HG02610 (cell line): ENCODE measurements around the gene WDR7.

ENCODE experiments used
- ATAC-seq: cut with Tn5 transposase; IDR thresholded peaks from one replicate; pipeline ENCODE4 v1.9.1; 2021; ENCODE audit warnings: mild to moderate bottlenecking, moderate library complexity; ENCODE audit not compliant: unreplicated experiment

Gene WDR7

DNA sequence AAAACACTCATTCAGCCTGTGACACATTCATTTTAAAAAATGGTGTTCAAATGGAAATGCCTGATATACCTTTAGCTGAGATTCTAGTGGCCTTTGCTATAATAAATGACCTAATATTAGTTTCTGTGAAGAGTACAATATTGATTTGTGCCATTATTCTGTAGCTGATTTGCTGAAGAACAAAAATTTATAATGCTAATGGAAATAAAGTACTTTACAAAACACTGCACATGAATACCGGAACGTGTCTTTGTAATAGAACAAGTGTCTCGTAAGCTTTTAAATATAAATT, 138.7 kb downstream of the WDR7 start:
- ATAC-seq: no peak

DNA sequence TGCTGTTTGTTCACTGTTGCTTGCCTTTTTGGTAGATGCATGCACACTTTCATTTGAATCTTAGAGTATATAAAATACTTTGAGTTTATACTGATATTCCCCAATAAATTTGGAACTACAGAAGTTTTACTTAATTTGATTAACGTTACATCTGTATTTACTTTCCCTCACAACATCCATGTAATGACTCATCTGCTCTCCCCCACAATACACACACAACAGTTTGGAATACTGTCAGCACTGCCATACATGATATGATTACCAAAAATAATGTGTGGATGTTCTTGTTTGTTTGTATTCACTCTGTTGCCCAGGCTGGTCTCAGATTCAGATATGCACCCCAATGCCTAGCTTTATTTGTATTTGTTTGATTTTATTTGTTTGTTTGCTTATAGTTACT, 144.2 kb downstream of the WDR7 start:
- ATAC-seq: no peak

DNA sequence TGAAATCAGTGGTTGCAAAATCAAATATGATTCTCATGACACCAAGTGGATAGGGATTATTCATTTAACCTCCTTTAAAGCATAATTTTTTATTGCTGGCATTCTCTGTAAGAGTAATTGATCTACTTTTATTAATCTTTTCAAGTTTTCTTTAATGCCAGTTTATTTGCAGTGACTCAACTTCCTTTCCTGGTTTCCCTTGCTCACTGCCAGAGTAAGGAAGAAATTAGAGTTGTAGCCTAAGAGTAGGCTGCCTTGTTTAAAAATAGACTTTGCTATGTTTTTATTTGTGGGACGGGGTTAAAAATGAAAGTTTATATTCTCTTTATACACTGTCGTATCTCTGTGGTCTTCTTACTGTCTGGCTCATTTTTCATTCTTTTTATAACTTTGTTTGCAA, 148.6 kb downstream of the WDR7 start:
- no peak for ATAC-seq

DNA sequence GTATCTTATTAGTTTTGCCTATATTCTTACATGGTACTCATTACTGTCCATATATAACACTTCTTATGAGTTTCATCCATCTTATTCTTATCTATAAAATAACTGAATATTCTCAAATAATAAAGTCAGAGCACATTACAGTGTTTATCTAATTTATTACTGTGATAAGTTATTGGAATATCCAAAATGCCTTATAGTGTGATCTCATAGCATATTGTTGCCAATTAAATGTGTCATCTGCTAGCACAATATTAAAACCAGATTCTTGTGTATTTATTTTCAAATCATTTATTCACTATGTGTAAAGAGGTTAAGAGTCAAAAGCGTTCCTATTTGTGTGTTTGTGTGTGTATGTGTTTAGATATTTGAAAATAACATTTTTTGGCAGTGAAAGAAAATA, 151.9 kb downstream of the WDR7 start:
- no peak for ATAC-seq

DNA sequence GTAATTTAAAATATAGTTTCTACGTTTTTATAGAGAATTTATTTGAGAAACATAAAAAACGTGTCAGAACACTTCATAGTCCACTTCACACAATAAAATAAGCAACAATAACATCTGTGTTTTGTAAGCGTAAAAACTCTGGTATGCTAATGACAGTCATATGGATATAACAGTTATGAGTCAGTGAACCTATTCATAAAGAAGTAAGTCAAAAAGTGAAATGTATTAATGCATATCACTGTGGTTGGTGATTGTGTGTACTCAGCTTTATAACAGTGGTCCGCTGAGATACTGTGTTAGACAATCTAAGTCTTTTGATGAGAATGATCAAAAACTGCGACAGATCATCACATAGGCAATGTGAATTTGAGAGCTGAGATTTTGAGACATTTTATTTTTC, 153.2 kb downstream of the WDR7 start:
- ATAC-seq: peak; percentile 92

DNA sequence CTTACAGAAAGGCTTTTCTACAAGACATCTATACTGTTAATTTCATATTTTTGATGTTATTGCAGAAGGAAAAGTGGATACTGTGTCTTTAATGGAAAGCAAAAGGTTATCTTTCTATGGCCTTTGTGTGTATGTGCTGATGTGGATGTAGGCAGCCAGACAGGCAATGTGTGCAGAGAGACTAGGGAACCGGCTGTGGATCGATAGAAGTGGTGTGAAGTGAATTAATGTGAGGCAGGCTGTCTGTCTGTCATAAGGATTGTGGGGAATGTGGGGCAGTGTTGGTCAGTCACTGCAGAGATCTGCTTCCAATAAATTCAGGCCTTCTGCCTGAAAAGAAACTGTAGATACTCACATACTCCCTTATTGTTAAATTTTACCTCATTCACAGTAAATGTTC, 156.7 kb downstream of the WDR7 start:
- no peak for ATAC-seq

DNA sequence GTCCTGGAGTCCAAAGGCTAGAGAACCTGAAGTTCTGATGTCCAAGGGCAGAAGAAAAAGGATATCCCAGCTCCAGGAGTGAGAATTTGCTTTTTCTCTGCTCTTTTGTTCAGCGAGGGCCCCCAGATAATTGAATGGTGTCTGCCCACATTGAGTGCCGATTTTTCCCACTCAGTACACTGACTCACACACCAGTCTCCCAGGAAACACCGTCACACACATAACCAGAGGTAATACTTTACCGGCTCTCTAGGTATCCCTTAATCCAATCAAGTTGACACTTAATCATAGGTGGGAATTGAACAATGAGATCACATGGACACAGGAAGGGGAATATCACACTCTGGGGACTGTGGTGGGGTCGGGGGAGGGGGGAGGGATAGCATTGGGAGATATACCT, 161.5 kb downstream of the WDR7 start:
- ATAC-seq: no peak

DNA sequence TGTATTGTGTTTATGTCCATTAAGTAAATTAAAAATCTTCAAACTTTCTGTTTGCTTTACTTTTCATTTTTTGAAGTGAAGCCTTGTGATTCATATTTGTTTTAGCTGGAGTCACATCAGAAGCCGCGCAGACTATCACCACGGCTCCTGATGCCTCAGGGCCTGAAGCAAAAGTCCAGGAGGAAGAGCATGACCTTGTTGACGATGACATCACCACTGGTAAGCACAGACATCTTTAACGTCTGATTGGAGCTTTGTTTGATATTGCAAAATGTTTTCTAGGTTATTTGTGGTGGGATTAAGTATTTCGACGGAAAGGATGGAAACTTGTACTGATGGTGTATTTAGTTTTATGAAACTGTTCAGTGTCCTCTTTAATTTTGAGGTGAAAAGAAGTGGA, 164.8 kb downstream of the WDR7 start:
- ATAC-seq: no peak

DNA sequence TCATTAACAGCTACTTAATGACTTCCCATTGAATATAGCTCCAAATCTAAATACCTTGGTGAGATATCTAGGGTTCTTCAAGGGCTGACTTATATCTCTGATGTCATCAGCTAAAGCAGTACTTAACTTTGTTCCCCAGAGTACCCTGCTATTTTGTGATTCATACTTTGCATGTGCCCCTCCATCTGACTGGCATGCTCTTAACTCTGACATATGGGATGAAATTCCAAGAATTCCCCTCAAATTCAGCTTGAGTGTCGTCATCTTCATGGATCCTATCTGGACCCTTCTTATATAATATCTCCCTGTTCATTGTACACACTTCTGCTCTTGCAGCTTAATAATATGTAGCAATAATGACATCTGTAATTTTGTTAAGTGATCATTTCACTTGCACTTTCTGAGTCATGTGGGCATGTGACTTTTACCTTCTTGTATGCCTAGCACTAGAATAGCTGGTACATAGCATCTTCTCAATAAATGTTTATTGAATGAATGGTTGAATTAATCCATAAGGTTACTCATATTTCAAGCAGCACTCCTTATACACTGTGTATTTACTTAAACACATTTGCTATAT, 172.9 kb downstream of the WDR7 start:
- ATAC-seq: no peak

DNA sequence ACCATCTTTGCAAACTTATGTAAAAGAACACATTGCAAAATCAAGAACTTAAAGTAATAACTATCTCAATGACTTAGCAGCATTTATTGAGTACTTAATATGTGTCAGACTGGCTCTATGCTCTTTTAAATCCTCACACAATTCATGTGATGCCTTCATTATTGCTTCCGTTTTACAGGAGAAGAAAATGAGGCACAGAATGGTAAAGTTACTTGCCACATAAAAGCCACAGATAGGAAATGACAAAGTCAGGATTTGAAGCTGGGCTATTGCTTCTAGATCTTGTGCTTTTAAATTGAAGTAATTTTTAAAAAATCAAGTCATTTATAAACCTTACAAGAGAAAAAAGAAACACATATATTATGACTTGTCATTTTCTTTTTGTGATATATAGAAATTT, 174.2 kb downstream of the WDR7 start:
- no peak for ATAC-seq

DNA sequence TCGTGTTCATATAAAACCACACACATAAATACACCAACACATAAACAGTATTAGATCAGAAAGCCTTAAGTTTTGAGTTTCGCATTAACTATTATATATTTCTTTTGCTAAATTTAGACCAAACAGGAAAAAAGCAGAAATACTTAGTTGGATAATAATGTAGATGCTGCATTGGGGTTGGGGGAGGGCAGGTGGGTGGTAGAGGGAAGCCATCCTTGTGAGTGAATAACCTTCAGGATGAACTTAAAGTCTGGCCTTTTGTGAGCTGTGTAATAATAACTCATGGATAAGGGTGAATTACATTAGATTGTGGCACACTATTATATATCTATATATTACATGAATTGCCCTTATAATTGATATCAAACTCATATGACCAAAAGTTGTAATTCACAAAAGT, 174.7 kb downstream of the WDR7 start:
- ATAC-seq: no peak

DNA sequence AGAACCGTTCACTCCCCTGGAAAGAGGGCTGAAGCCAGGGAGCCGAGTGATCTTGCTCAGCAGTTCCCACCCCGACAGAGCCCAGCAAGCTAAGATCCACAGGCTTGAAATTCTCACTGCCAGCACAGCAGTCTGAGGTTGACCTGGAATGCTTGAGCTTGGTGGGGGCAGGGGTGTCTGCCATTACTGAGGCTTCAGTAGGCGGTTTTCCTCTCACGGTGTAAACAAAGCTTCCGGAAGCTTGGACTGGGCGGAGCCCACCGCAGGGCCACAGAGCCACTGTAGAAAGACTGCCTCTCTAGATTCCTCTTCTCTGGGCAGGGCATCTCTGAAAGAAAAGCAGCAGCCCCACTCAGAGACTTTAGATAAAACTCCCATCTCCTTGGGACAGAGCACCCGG, 180.8 kb downstream of the WDR7 start:
- no peak for ATAC-seq

DNA sequence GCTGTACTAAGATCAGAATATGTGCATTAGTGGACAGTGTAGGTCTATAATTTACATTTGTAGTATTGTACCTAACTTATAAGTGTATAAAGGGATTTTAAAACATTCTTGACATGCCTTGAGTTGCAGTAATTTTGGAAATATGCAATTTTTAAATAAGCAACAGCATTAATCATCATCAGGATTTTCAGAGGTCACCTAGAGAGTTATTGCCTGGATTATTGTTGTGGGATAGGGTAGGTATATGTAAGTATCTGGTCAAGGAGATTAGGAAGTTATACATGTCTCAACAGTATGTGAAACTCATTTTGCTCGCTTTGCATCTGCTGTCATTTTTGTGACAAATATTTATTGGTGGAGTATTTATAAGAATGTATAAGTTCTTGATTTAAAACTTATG, 184.2 kb downstream of the WDR7 start:
- no peak for ATAC-seq

DNA sequence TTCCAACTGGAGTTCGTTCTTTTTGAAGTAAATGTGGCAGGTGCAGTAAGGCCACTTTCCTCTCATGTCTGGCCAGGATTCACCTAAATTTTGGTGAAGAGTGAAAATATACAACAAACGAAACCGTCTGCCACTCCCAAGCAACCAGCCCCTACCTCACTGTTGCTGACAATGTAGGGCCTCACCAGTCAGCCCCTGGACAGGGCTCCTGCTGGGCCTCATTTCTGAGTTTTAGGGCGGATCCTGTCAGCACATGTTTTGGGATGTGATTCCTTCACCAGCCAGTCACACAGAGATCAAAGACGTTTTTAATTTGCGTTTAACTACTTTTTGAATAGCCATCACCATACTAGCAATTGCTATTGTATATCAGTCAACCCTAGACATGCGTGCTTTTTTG, 185.0 kb downstream of the WDR7 start:
- no peak for ATAC-seq

DNA sequence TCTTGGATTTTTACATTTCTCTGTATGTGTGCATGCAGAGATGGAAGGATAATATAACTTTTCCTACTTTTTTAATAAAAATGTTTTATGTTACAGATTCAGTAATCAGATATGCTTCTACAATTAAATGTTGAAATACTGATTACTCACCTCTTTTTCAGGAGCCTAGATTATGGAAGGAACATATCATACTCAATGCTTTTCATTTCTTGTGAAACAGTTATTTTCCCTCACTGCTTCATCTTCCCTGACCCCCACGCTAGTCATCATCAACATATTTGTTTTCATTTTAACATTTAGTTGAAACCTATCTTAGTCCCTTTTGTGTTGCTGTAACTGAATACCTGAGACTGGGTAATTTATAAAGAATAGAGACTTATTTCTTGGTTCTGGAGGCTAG, 190.7 kb downstream of the WDR7 start:
- no peak for ATAC-seq

DNA sequence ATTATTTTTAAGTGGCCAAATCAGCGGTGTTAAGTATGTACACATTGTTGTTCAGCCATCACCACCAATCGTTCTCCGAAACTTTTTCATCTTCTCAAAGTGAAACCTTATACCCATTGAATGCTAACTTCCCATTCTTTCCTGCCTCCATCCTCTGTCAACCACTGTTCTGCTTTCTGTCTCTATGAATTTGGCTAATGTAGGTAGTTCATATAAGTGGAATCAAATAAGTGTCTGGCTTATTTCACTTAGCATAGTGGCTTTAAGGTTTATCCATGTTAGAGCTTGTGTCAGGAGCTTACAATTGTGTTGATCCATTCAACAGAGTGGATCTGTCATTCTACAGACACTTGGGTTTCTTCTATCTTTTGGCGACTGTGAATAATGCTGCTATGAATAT, 192.1 kb downstream of the WDR7 start:
- ATAC-seq: no peak

DNA sequence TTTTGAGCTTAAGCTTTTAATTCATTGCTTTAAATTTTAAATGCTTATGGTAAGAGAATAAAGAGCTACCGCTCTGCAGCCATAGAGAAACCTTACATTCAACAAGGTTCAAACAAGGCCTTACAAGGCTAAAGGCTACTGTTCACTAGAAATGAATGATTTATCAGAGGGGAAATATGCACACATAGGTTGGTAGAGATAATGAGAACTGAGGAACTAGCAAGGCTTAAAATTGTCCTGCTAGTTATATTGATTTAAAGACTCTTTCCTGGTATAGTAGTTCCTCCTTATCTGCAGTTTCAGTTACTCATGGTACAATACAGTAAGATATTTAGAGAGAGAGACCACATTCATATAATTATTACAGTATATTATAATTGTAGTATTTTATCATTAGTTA, 193.4 kb downstream of the WDR7 start:
- no peak for ATAC-seq

DNA sequence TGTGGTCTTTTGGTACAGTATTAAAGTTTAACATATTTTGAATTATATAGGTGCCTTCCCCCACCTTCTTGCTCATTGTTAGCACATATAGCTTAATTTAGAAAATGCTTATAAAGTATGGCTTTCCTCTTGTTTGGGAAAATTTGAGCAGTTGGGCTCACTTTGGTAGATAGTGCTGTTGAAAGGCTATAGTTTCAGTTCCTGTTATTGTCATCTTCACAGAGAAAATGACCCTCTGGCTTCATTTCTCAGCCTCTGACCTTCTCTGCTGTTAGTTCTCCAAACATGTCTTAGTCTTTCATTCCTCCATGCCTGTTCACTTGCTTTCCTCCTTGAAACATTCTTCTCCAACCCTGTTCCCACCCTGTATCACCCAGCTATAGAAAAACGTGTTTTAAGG, 200.6 kb downstream of the WDR7 start:
- ATAC-seq: peak; percentile 71

DNA sequence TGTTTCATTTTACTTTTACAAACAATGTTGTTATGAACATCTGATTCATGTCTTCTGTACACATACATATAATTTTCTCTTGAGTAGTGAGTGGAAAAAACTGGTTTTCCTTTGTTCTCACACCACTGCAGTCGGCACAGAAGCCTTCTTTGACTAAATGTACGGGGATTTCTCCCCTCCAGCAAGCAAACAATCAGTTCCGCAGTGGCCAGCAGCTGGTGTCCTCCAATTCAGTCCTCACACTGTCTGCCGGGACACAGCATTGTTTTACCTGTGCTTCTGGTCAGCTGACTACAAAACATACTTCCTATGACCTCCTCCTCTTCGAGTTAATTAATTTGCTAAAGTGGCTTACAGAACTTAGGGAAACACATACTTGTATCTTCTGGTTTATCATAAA, 202.8 kb downstream of the WDR7 start:
- ATAC-seq: no peak

DNA sequence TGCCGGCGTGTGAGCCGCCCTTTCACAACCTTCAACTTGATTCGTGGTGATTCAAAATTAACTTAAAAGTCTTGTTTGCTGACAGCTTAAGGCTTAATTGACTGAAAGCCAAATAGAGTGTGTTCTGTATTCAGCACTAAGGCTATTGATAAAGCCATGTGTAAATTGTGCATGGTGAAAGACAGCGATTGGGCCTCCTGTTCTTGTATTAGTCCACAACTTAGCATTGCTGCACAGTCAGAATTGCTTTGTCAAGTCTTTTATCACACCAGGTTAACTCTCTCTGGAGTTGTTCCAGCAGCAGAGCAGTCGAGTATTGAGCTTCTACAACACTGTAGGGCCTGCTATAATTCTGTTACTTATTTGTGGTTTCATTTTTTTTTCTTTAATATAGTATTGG, 210.1 kb downstream of the WDR7 start:
- no peak for ATAC-seq

DNA sequence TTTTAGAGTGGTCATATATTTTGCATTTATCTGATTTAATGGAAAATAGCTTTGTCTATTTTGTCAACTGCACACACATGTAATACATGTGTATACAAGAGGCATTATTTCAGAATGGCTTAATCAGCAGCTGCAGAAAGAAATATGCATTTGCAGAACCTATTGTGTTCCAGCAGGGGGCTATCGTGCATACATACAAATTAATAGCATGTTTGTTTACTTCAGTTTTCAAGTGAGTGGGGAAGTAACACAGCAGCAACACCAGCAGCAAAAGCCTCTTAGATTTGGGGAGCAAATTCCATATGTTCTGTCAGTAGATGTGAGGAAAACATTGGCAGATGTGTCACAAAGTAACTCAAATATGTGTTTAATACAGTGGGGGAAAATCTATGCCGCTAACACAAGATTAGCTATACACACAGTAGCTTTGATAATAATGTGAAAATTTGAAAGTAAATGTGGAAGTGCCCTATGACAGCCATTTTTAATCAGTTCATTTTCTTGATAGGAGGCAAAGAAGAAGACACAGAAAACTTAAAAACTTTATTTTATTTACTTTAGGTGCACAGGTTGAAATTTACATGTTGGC, 218.1 kb downstream of the WDR7 start:
- ATAC-seq: no peak

DNA sequence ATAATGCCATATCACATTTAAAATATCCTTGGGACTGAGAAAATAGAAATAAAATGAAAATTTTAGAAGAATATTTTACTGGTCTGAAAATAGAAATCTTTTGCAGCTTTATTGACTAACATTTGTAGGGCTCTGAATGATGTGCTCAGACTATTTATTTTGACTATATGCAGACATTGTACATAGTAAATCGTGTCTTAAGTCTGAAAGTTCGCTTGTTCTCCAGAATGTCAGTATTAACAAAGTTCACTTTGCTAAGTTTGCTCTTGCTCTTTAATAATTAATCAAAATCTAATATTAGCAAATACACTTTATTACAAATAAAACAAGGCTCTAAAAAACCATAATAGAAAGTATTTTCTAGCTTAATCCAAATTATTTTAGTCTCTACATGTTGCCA, 219.8 kb downstream of the WDR7 start:
- no peak for ATAC-seq

DNA sequence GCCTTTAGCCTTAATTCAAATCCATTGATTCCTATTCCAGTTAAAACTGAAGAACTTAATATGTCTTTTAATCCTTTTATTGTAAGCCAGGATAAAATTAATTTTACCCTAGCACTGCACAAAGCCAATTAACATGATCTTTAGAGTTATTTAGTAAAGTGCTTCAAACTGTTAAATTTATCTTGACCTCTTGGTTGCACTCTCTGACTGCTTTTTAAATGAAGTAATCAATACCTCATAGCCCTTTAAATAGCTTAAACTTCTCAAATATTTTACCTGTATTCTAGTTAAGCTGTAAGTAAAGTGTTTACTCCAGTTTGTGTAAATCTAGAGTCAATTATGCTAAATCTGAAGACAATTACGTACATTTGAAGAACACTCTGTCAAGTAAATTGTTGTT, 221.0 kb downstream of the WDR7 start:
- ATAC-seq: no peak
